ENCODE data around the gene MAP4K2. TPM values are rescaled to one million over a fixed set of nuclear protein-coding genes. Genes with fewer than 3 reads are reported as not detected.

MAP4K2 gene
- polyA plus RNA-seq, 1 of the 3 experiments (the other 2 are of a cell fraction) = 20.0 TPM

DNA sequence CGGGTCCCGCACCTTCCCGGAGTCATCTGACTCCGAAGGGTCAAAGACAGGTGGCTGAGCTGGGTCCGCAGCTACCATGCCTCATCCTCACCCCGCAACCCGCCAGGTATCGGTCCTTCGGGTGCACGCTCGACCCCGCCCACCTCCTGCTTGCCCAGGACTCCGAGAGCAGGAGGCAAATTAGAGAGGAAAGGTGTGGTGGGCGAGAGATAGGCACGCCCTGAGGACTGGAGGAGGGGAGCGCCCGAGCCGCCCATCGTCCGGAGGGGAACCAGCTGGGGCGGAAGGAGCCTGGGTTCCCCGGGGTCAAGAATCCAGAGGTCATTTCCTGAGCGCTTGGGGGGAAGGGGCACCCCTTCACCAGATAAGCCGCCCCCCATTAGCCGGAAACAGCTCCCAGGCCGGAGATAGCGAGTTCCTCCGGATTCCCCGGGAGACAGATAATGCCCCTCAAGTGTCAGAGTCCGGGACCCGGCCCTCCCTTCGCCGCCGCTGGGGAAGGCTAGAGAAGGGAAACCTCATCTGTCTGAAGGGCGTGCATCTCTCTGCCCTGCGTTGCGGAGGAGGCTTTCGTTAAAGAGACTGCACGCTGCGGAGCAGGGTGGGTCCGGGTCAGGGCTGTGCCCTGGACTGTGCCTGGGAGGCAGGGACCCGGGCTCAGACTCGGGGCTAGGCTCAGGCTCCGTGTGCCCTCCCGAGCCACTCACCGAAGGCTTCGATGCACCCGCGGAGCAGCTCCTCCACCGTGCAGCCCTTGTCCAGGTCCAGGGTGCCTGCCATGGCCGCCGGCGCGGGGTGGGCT is 60.7 kb downstream of the MAP4K2 start:
- ChIA-PET CTCF (interaction anchor here (0.5 to 4.2 kb wide), 30 partner anchors 8 to 1326 kb away, joined by 3 to 48 read pairs (median 5); partner anchors contain the start of gene NRXN2), POLR2A (interaction anchor here (0.6 kb wide), 1 partner anchor 20 kb away, joined by 3 read pairs; no protein-coding TSS in a partner anchor)
- no peaks in the 10 kb centered on the region for H4K20me1 ChIP-seq (ENCODE audit: insufficient read depth)
- no peak overlapping the region for H3K27ac ChIP-seq (ENCODE audit: low read depth in 2 of 2, low read length in 1 of 2)
- no peak for TF ChIP-seq RCOR1 (IDR thresholded peaks at IDR 0.05; ENCODE audit: low read length)
- TF ChIP-seq RFX5 (IDR thresholded peaks at IDR 0.05; ENCODE audit: low read length) = no peak
- no peak for TF ChIP-seq RAD21 (IDR thresholded peaks at IDR 0.05; ENCODE audit: low read length)
- TF ChIP-seq NRF1 (IDR thresholded peaks at IDR 0.05; ENCODE audit: low read depth, low read length) = no peak
- no peak for TF ChIP-seq SMC3 (IDR thresholded peaks at IDR 0.05; ENCODE audit: low read depth, low read length)
- TF ChIP-seq, protein P1, sequence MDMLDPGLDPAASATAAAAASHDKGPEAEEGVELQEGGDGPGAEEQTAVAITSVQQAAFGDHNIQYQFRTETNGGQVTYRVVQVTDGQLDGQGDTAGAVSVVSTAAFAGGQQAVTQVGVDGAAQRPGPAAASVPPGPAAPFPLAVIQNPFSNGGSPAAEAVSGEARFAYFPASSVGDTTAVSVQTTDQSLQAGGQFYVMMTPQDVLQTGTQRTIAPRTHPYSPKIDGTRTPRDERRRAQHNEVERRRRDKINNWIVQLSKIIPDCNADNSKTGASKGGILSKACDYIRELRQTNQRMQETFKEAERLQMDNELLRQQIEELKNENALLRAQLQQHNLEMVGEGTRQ (IDR thresholded peaks at IDR 0.05; ENCODE audit: borderline replicate concordance, low read depth, low read length) = no peak
- no peak for TF ChIP-seq EP300 (IDR thresholded peaks at IDR 0.05; ENCODE audit: borderline replicate concordance in 1 of 2, low read depth in 1 of 2, low read length in 1 of 2)
- TF ChIP-seq ELF1 (IDR thresholded peaks at IDR 0.05) = no peak
- no peak for TF ChIP-seq MEF2A (IDR thresholded peaks at IDR 0.05; ENCODE audit: borderline replicate concordance, low read depth)
- TF ChIP-seq RXRA (IDR thresholded peaks at IDR 0.05; ENCODE audit: borderline replicate concordance, low read depth) = no peak
- TF ChIP-seq POLR2AphosphoS5 (IDR thresholded peaks at IDR 0.05; ENCODE audit: low read depth, low read length) = no peak
- TF ChIP-seq, protein P2, sequence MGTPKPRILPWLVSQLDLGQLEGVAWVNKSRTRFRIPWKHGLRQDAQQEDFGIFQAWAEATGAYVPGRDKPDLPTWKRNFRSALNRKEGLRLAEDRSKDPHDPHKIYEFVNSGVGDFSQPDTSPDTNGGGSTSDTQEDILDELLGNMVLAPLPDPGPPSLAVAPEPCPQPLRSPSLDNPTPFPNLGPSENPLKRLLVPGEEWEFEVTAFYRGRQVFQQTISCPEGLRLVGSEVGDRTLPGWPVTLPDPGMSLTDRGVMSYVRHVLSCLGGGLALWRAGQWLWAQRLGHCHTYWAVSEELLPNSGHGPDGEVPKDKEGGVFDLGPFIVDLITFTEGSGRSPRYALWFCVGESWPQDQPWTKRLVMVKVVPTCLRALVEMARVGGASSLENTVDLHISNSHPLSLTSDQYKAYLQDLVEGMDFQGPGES (IDR thresholded peaks at IDR 0.05; ENCODE audit: low read depth, low read length) = no peak
- H3K4me1 ChIP-seq (ENCODE audit: control insufficient read depth in 1 of 2, insufficient read depth in 2 of 2, low read depth in 1 of 2, low read length in 1 of 2) = peaks cover 16 to 17% of the 10 kb centered on the region in 2 experiments; a peak in 2 of 4 replicates
- H3K4me2 ChIP-seq = peak overlapping the region; percentile 79
- H3K4me3 ChIP-seq (ENCODE audit: low read depth in 2 of 2, low read length in 1 of 2) = peak overlapping the region in 1 of 2 experiments; percentile 49; a peak in 1 of 4 replicates
- H2AFZ ChIP-seq (ENCODE audit: low read depth) = no peak overlapping the region
- no peaks in the 10 kb centered on the region for H3K9me2 ChIP-seq
- H3K9me3 ChIP-seq = no peaks in the 10 kb centered on the region
- H3F3A ChIP-seq (replicated peaks; ENCODE audit: insufficient read depth) = peaks cover 3% of the 10 kb centered on the region
- H3K27me3 ChIP-seq (ENCODE audit: insufficient read depth) = peaks cover 8% of the 10 kb centered on the region; the same call in 1 of the 2 replicates
- 81% methylated on average over 22 of the region's 54 CpGs for WGBS (ENCODE audit: low lambda C conversion rate)
- no peak for DNase-seq
- H3K79me2 ChIP-seq (ENCODE audit: insufficient read depth) = no peaks in the 10 kb centered on the region
- H3K36me3 ChIP-seq (replicated peaks in 1 of 2; ENCODE audit: control insufficient read depth in 1 of 2, insufficient read depth in 2 of 2, low read length in 1 of 2) = no peaks in the 10 kb centered on the region
- no peak overlapping the region for H3K9ac ChIP-seq

DNA sequence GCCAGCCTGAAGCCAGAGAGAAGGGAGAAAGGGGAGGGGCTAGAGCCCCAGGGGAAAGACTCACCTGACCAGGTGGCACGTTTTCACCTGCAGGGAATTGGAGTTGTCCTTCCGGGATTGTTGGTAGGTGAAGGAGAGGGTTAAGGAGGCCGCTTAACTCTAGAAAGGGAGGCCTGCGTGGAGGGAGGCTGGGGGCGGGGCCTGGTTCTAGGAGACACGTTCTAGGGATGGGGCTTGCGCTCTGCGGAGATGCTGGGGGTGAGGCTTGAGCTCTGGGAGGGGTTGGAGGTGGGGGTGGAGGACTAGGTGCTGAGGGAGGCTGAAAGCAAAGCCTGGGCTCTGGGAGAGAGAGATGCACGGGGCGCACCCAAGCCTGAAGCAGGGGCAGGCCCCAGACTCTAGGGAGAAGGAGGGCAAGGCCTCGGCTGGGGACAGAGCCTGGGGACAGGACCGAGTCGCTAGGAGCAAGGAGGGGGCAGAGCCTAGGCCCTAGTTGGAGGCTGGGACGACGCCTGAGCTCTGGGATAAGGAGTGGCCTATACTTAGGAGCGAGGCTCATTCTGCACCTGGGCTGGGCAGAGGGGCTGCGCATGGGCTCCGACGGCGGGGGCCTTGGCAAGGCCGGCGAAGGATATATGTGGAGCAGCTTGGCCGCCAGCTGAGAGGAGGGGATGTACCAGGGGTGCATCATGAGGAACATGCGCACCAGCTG is 61.5 kb downstream of the MAP4K2 start:
- no peaks in the 10 kb centered on the region for H3F3A ChIP-seq (replicated peaks; ENCODE audit: insufficient read depth)
- no peaks in the 10 kb centered on the region for H3K79me2 ChIP-seq (ENCODE audit: insufficient read depth)
- DNase-seq = no peak
- no peak overlapping the region for H3K4me3 ChIP-seq (ENCODE audit: low read depth in 2 of 2, low read length in 1 of 2)
- peaks cover 16 to 17% of the 10 kb centered on the region in 2 experiments; a peak in 2 of 4 replicates for H3K4me1 ChIP-seq (ENCODE audit: control insufficient read depth in 1 of 2, insufficient read depth in 2 of 2, low read depth in 1 of 2, low read length in 1 of 2)
- no peak overlapping the region for H3K27ac ChIP-seq (ENCODE audit: low read depth in 2 of 2, low read length in 1 of 2)
- WGBS (ENCODE audit: low lambda C conversion rate) = 91% methylated on average over 22 of the region's 24 CpGs
- ChIA-PET CTCF (interaction anchor here (0.6 to 4.2 kb wide), 22 partner anchors 7 to 188 kb away, joined by 3 to 48 read pairs (median 5); no protein-coding TSS in a partner anchor), POLR2A (interaction anchor here (0.6 to 1.4 kb wide), 2 partner anchors 21 to 53 kb away, joined by 3 to 4 read pairs; no protein-coding TSS in a partner anchor)
- H3K9me3 ChIP-seq = no peaks in the 10 kb centered on the region
- H3K27me3 ChIP-seq (ENCODE audit: insufficient read depth) = peaks cover 8% of the 10 kb centered on the region; the same call in 1 of the 2 replicates
- no peak overlapping the region for H2AFZ ChIP-seq (ENCODE audit: low read depth)
- no peaks in the 10 kb centered on the region for H3K9me2 ChIP-seq
- H3K4me2 ChIP-seq = no peak overlapping the region
- no peaks in the 10 kb centered on the region for H3K36me3 ChIP-seq (replicated peaks in 1 of 2; ENCODE audit: control insufficient read depth in 1 of 2, insufficient read depth in 2 of 2, low read length in 1 of 2)
- no peak overlapping the region for H3K9ac ChIP-seq
- H4K20me1 ChIP-seq (ENCODE audit: insufficient read depth) = no peaks in the 10 kb centered on the region
- TF ChIP-seq, protein P3, sequence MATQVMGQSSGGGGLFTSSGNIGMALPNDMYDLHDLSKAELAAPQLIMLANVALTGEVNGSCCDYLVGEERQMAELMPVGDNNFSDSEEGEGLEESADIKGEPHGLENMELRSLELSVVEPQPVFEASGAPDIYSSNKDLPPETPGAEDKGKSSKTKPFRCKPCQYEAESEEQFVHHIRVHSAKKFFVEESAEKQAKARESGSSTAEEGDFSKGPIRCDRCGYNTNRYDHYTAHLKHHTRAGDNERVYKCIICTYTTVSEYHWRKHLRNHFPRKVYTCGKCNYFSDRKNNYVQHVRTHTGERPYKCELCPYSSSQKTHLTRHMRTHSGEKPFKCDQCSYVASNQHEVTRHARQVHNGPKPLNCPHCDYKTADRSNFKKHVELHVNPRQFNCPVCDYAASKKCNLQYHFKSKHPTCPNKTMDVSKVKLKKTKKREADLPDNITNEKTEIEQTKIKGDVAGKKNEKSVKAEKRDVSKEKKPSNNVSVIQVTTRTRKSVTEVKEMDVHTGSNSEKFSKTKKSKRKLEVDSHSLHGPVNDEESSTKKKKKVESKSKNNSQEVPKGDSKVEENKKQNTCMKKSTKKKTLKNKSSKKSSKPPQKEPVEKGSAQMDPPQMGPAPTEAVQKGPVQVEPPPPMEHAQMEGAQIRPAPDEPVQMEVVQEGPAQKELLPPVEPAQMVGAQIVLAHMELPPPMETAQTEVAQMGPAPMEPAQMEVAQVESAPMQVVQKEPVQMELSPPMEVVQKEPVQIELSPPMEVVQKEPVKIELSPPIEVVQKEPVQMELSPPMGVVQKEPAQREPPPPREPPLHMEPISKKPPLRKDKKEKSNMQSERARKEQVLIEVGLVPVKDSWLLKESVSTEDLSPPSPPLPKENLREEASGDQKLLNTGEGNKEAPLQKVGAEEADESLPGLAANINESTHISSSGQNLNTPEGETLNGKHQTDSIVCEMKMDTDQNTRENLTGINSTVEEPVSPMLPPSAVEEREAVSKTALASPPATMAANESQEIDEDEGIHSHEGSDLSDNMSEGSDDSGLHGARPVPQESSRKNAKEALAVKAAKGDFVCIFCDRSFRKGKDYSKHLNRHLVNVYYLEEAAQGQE (IDR thresholded peaks at IDR 0.05; ENCODE audit: low read depth, low read length) = no peak
- TF ChIP-seq CHD2 (IDR thresholded peaks at IDR 0.05; ENCODE audit: low read length, partially characterized antibody) (no peak), SIN3A (IDR thresholded peaks at IDR 0.05; ENCODE audit: borderline replicate concordance, low read depth, low read length) (no peak), SMC3 (IDR thresholded peaks at IDR 0.05; ENCODE audit: low read depth, low read length) (no peak), POLR2AphosphoS5 (IDR thresholded peaks at IDR 0.05; ENCODE audit: low read depth, low read length) (no peak)
- TF ChIP-seq, protein P4, sequence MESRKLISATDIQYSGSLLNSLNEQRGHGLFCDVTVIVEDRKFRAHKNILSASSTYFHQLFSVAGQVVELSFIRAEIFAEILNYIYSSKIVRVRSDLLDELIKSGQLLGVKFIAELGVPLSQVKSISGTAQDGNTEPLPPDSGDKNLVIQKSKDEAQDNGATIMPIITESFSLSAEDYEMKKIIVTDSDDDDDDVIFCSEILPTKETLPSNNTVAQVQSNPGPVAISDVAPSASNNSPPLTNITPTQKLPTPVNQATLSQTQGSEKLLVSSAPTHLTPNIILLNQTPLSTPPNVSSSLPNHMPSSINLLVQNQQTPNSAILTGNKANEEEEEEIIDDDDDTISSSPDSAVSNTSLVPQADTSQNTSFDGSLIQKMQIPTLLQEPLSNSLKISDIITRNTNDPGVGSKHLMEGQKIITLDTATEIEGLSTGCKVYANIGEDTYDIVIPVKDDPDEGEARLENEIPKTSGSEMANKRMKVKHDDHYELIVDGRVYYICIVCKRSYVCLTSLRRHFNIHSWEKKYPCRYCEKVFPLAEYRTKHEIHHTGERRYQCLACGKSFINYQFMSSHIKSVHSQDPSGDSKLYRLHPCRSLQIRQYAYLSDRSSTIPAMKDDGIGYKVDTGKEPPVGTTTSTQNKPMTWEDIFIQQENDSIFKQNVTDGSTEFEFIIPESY (IDR thresholded peaks at IDR 0.05; ENCODE audit: borderline replicate concordance, low read depth) = no peak
